Suprapubic skin (tissue), 4 donors: ENCODE results near the gene NRXN3. TPM values are rescaled to one million over a fixed set of nuclear protein-coding genes. Genes with fewer than 3 reads are reported as not detected.

ENCODE experiments used
- DNase-seq, 2 donors: peaks; one replicate each; pipeline ENCODE4 v3.0.0-alpha.2; 2019; ENCODE audit warnings: low spot score in 2 of 2
- H3K27ac ChIP-seq: fragments of 200-600 bp; sonication (generic); one replicate; pipeline ENCODE4 v1.5.1; 2019
- H3K27me3 ChIP-seq: fragments of 200-600 bp; sonication (generic); one replicate; pipeline ENCODE4 v1.5.1; 2019
- H3K36me3 ChIP-seq: fragments of 200-600 bp; sonication (generic); one replicate; pipeline ENCODE4 v1.5.1; 2019
- H3K4me1 ChIP-seq: fragments of 200-600 bp; sonication (generic); one replicate; pipeline ENCODE4 v1.5.1; 2019
- H3K4me3 ChIP-seq: fragments of 200-600 bp; sonication (generic); one replicate; pipeline ENCODE4 v1.5.1; 2019; ENCODE audit warnings: mild to moderate bottlenecking
- H3K9me3 ChIP-seq: fragments of 200-600 bp; sonication (generic); one replicate; pipeline ENCODE4 v1.5.1; 2019
- EP300 ChIP-seq: sonication (generic); formaldehyde crosslinking; IDR thresholded peaks from one replicate; pipeline ENCODE4 v1.6.1; 2017; ENCODE audit warnings: antibody characterized with exemption
- POLR2A ChIP-seq, 2 donors: fragments of 450-650 bp; IDR thresholded peaks; one replicate each; pipeline ENCODE4 v1.6.1; 2017; ENCODE audit warnings: antibody characterized with exemption in 2 of 2, mild to moderate bottlenecking in 2 of 2, moderate library complexity in 2 of 2
- POLR2AphosphoS5 ChIP-seq, 3 donors: sonication (generic); formaldehyde crosslinking; IDR thresholded peaks; one replicate each; pipeline ENCODE4 v1.6.1; 2017; ENCODE audit warnings: antibody characterized with exemption in 3 of 3
- WGBS: methylation state at CpG from one replicate; pipeline ENCODE4 v1.1.5; 2018; 5-methylcytosine and 5-hydroxymethylcytosine counted together
- total RNA-seq, 4 donors: library from RNA; depleted of rRNA; stranded (reverse); fragments of >200 nt; gene quantifications; one replicate each; pipeline ENCODE4 v1.1.0, GENCODE V29; 2016
- TF ChIP-seq, protein P1 (sequence below), 2 donors: fragments of 200-600 bp in 1 of 2; fragments of 450-650 bp in 1 of 2; sonication (generic) in 1 of 2; IDR thresholded peaks; one replicate each; pipeline ENCODE4 v1.5.1; 2016 to 2019; ENCODE audit warnings: antibody characterized with exemption in 2 of 2, mild to moderate bottlenecking in 1 of 2, moderate library complexity in 1 of 2

The NRXN3 gene
- total RNA-seq, 4 donors from 2014 or later, result 0.79 to 4.3 (median 3.3) TPM

DNA sequence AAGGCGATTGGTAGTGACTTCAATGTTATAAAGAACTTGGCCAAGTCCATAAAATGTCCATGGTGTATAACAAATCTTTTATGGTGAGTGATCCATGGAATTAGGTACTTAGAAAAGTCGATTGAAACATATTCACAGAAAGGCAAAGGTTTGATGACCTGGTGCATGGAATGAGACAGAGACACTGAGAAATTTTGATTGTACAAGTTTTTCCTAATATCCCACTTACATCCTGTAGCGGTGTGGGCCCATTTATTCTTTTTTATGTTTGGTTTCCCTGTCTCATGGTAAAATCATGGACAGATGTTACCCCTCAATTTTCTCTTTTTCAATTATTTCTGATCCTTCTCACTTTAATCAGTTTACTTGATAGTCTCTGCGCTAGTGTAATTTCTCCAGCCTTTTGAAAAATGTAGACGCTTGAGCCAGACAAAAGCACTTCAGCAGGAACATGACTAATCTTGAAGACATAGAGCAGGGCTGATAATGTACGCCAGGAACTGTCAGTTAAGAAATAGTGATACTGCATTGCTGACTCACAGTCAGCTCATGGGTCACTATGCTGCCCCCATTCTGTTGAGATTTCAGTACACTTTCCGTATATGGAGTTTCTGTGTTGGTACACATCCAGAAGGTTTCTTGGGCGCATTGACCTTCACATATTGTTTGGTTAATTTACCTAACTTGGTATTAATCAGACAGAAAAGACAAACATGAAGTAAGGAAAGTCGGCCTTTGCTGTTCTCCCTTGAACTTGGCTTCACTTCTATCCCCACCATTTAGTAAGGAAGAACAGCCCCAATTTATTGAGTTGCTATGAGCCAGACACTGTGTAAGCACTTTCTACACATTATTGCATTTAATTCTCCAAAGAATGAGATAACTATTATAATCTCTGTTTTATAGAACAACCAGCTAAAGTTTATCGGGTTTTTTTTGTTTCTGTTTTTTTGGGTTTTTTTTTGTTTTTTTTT lies 1199.5 kb downstream of the NRXN3 start:
- DNase-seq, result no peak
- WGBS, result 82% methylated on average over 10 of the region's 10 CpGs
- Histone ChIP-seq H3K27ac (no peak overlapping the region), H3K4me3 (no peak overlapping the region), H3K4me1 (no peaks in the 10 kb centered on the region), H3K36me3 (no peaks in the 10 kb centered on the region), H3K9me3 (no peaks in the 10 kb centered on the region), H3K27me3 (no peaks in the 10 kb centered on the region)
- no peak for TF ChIP-seq POLR2A (IDR thresholded peaks at IDR 0.05)
- no peak for TF ChIP-seq EP300
- TF ChIP-seq POLR2AphosphoS5 (IDR thresholded peaks at IDR 0.05), result no peak
- TF ChIP-seq, protein P1, sequence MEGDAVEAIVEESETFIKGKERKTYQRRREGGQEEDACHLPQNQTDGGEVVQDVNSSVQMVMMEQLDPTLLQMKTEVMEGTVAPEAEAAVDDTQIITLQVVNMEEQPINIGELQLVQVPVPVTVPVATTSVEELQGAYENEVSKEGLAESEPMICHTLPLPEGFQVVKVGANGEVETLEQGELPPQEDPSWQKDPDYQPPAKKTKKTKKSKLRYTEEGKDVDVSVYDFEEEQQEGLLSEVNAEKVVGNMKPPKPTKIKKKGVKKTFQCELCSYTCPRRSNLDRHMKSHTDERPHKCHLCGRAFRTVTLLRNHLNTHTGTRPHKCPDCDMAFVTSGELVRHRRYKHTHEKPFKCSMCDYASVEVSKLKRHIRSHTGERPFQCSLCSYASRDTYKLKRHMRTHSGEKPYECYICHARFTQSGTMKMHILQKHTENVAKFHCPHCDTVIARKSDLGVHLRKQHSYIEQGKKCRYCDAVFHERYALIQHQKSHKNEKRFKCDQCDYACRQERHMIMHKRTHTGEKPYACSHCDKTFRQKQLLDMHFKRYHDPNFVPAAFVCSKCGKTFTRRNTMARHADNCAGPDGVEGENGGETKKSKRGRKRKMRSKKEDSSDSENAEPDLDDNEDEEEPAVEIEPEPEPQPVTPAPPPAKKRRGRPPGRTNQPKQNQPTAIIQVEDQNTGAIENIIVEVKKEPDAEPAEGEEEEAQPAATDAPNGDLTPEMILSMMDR (IDR thresholded peaks at IDR 0.05), result no peak

DNA sequence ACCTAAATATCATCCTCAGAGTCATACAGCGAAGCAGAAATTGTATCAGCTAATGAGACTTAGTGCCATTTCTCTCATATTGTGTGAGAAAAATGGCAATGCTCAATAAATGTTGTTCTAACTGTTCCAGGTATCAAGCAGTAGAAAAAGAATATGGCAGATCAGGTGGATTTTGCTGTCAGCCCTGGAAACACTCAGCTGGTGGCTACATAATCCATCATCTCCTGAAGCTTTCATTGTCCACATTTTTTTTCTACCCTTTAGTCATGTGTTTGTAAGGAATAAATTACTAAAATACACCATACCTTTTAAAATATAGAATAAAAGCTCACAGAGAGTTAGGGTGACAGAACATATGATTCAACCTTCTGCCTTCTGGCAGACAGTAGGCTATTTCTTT lies 1200.8 kb downstream of the NRXN3 start:
- WGBS, result 88% methylated on average over 1 of the region's 1 CpG
- H3K27ac ChIP-seq, result no peak overlapping the region
- no peak for DNase-seq
- no peaks in the 10 kb centered on the region for H3K4me1 ChIP-seq
- no peaks in the 10 kb centered on the region for H3K27me3 ChIP-seq
- H3K36me3 ChIP-seq, result no peaks in the 10 kb centered on the region
- H3K4me3 ChIP-seq, result no peak overlapping the region
- H3K9me3 ChIP-seq, result no peaks in the 10 kb centered on the region
- TF ChIP-seq, protein P1 (IDR thresholded peaks at IDR 0.05), result no peak
- TF ChIP-seq POLR2AphosphoS5 (IDR thresholded peaks at IDR 0.05), result no peak
- no peak for TF ChIP-seq POLR2A (IDR thresholded peaks at IDR 0.05)
- no peak for TF ChIP-seq EP300

DNA sequence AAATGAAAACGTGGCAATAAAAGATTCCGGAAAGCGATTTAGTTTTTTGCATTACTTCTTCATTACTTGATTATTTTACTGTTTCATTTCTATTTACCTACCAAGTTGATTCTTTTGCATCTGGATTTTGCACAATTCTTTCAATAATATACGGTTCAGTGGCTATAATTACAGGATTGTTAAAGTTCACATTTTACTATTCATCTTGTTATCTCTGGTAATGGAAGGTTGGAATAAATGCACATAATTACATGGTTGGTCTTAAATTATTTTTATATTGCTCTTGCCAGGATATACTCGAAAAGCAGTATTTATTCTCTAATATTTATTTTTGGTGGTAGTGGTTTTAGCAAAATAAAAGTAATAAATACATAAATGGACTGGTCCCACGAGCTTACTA lies 1203.3 kb downstream of the NRXN3 start:
- Histone ChIP-seq H3K4me3 (no peak overlapping the region), H3K4me1 (no peaks in the 10 kb centered on the region), H3K27me3 (no peaks in the 10 kb centered on the region), H3K9me3 (no peaks in the 10 kb centered on the region), H3K36me3 (no peaks in the 10 kb centered on the region), H3K27ac (no peak overlapping the region)
- WGBS, result 85% methylated on average over 6 of the region's 6 CpGs
- no peak for DNase-seq
- TF ChIP-seq POLR2A (IDR thresholded peaks at IDR 0.05) (no peak), POLR2AphosphoS5 (IDR thresholded peaks at IDR 0.05) (no peak), EP300 (no peak)
- TF ChIP-seq, protein P1 (IDR thresholded peaks at IDR 0.05), result no peak

DNA sequence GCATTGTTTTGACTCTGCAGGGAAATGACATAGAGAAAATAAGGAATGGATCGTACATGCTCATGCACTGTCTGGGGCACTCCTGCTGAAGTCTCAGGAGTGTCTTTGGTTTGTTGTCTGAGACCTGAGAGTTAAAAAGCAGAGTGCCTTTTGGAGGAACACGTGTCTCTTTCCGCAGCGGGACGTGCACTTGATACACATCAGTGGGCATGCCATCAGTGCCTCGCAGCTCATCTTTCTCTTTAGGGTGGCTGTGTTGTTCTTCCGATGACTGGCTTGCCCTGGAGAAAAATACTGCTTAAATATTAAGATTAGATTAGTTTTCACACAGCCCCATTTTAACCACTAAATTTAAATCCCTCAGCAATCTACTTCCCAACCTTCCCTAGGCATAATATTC lies 1205.2 kb downstream of the NRXN3 start:
- H3K9me3 ChIP-seq, result no peaks in the 10 kb centered on the region
- DNase-seq, result no peak
- H3K4me1 ChIP-seq, result no peaks in the 10 kb centered on the region
- H3K36me3 ChIP-seq, result no peaks in the 10 kb centered on the region
- no peak overlapping the region for H3K4me3 ChIP-seq
- no peaks in the 10 kb centered on the region for H3K27me3 ChIP-seq
- no peak overlapping the region for H3K27ac ChIP-seq
- WGBS, result 58% methylated on average over 7 of the region's 7 CpGs
- TF ChIP-seq EP300, result no peak
- TF ChIP-seq POLR2A (IDR thresholded peaks at IDR 0.05), result no peak
- TF ChIP-seq POLR2AphosphoS5 (IDR thresholded peaks at IDR 0.05), result no peak
- TF ChIP-seq, protein P1 (IDR thresholded peaks at IDR 0.05), result no peak

- Histone ChIP-seq H3K36me3 (no peaks in the 10 kb centered on the region), H3K4me3 (no peak overlapping the region), H3K27me3 (no peaks in the 10 kb centered on the region), H3K4me1 (no peaks in the 10 kb centered on the region), H3K9me3 (no peaks in the 10 kb centered on the region), H3K27ac (no peak overlapping the region)
- DNase-seq, result no peak
- no peak for TF ChIP-seq EP300
- no peak for TF ChIP-seq POLR2A (IDR thresholded peaks at IDR 0.05)
- TF ChIP-seq, protein P1 (IDR thresholded peaks at IDR 0.05), result no peak
- no peak for TF ChIP-seq POLR2AphosphoS5 (IDR thresholded peaks at IDR 0.05)
- 40% methylated on average over 1 of the region's 1 CpG for WGBS
Observed at GRCh38 chr14:79376557-79376956, 1206.4 kb downstream of the NRXN3 start.
